Gastrocnemius medialis (tissue), 4 donors: Measurements from ENCODE around the gene BCAT1.

Experiments used
- POLR2A ChIP-seq, 2 donors: fragments of 450-650 bp; IDR thresholded peaks; one replicate each; pipeline ENCODE4 v1.6.1; 2017; ENCODE audit warnings: antibody characterized with exemption in 2 of 2, mild to moderate bottlenecking in 2 of 2, moderate library complexity in 2 of 2
- TF ChIP-seq, protein P1 (sequence below), 5 experiments: fragments of 450-650 bp in 3 of 5; fragments of 200-600 bp in 2 of 5; sonication (generic) in 2 of 5; IDR thresholded peaks in 4 of 5; conservative IDR thresholded peaks in 1 of 5; 1 replicate in 4 of 5; 2 replicates in 1 of 5; pipeline ENCODE4 v1.5.1; 2016 to 2019; ENCODE audit warnings: antibody characterized with exemption in 5 of 5, mild to moderate bottlenecking in 3 of 5, moderate library complexity in 3 of 5

DNA sequence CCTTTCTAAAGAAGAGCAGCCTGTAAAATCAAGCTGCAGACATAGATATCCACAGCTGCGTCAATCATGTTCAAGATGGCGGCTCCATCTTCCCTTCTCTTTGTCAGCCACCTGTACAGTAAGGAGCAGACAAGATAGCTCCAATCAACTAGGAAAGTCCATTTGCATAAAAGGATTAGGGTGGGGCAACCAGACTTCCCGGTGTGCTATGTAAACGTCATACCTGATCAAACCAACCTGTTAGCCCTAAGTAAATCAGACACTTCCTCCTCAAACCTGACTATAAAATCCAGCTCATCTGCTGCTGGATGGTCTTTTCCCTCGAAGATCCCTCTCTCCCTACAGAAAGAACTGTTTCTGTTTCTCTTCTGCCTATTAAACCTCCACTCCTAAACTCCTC lies 60.1 kb downstream of the BCAT1 start:
- TF ChIP-seq, protein P1, sequence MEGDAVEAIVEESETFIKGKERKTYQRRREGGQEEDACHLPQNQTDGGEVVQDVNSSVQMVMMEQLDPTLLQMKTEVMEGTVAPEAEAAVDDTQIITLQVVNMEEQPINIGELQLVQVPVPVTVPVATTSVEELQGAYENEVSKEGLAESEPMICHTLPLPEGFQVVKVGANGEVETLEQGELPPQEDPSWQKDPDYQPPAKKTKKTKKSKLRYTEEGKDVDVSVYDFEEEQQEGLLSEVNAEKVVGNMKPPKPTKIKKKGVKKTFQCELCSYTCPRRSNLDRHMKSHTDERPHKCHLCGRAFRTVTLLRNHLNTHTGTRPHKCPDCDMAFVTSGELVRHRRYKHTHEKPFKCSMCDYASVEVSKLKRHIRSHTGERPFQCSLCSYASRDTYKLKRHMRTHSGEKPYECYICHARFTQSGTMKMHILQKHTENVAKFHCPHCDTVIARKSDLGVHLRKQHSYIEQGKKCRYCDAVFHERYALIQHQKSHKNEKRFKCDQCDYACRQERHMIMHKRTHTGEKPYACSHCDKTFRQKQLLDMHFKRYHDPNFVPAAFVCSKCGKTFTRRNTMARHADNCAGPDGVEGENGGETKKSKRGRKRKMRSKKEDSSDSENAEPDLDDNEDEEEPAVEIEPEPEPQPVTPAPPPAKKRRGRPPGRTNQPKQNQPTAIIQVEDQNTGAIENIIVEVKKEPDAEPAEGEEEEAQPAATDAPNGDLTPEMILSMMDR (IDR thresholded peaks at IDR 0.05 in 4 of 5, conservative IDR thresholded peaks at IDR 0.05 in 1 of 5): no peak
- TF ChIP-seq POLR2A (IDR thresholded peaks at IDR 0.05): no peak
